HG03095 (cell line): ENCODE results near the gene PRSS12.

ENCODE experiments used
- ATAC-seq: cut with Tn5 transposase; IDR thresholded peaks from one replicate; pipeline ENCODE4 v1.9.1; 2021; ENCODE audit warnings: moderate library complexity; ENCODE audit not compliant: unreplicated experiment

The PRSS12 gene

GRCh38 chr4:118356731-118357130 lies 3.9 kb upstream of the PRSS12 start:
- ATAC-seq: no peak

GRCh38 chr4:118356111-118356510 lies 3.3 kb upstream of the PRSS12 start:
- ATAC-seq: no peak

GRCh38 chr4:118354913-118355312 lies 2.1 kb upstream of the PRSS12 start:
- no peak for ATAC-seq

- no peak for ATAC-seq
Measured at GRCh38 chr4:118353534-118354030, 779 bp upstream of the PRSS12 start.

DNA sequence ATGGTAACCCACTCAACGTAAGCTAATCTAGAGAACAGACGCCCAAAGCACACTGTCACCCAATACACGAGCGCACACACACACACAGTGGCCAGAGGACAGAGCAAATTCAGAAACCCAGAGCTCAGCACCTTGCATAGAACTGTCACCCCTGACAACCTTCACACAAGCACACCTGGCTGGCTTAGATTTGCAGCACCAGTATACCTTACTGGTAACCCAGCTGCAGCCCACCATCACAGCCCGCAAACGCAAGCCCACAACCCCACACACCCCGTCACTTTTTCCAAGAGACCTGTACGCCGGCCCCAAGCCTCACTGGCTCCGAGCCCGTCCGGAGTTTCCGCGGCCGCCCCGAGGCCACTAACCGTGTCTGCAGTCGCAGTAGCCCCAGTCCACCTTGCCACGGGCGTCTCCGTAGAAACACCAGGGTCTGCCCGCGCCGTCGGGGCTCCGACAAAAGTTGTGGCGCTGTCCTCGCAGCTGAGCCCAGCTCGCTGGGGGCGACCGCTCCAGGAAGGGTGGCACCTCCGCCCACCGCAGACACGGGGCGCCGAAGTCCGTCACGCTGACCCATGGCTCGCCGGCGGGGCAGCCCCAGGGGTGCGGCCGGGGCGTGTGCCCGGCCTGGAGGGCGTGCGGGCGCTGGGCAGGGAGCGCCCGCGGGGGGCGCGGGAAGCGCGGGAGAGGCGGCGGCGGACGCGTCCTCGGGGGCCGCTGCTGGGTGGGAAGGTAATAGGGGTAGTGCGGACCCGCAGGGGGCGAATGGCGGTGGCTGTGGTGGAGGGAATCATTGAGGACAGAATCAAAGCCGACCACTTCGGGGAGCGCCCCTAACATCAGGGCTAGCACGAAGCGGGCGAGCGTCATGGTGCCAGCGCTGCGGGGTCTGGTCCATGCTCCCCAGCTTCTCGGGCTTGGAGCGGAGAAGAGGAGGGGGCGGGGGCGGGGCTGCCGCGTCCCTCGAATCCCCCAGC lies 664 bp downstream of the PRSS12 start:
- ATAC-seq: peak; percentile 22

- ATAC-seq: no peak
Measured at GRCh38 chr4:118350961-118351360, 1.8 kb downstream of the PRSS12 start.

GRCh38 chr4:118348886-118349285 lies 3.9 kb downstream of the PRSS12 start:
- no peak for ATAC-seq

DNA sequence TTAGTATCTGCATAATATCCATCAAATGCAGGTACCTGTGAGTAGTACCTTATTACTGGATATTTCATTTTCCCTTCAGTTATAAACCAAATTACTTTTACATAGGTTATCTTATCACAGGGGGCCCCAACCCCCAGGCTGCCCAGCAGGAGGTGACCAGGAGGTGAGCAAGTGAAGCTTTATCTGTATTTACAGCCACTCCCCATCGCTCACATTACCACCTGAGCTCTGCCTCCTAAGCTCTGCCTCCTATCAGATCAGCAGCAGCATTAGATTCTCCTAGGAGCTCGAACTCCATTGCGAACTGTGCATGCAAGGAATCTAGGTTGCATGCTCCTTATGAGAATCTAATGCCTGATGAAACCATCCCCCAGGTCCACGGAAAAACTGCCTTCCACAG lies 6.3 kb downstream of the PRSS12 start:
- no peak for ATAC-seq

DNA sequence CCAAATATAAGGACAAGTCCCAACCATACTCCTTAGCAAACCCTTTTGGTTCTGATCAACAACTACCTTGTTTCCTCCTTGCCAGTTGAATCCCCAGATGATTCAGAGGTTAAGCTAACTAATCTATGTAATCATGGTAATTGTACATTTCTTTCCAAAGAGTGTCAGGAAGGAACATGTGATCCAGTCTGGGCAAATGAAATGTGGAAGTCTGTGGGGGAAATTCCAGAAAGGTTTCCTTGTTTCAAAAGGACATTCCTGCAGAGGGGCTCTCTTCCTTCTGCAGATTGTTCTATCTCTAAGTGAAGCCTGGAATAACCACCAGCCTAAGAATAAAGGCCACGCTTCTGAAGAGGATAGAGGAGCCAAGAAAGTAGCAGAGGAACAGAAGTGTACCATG lies 7.0 kb downstream of the PRSS12 start:
- ATAC-seq: no peak

- ATAC-seq: no peak
Measured at GRCh38 chr4:118344801-118345200, 8.0 kb downstream of the PRSS12 start.

GRCh38 chr4:118343501-118343900 lies 9.3 kb downstream of the PRSS12 start:
- ATAC-seq: no peak

GRCh38 chr4:118340109-118340508 lies 12.7 kb downstream of the PRSS12 start:
- ATAC-seq: no peak

GRCh38 chr4:118338981-118339765 lies 13.6 kb downstream of the PRSS12 start:
- no peak for ATAC-seq

DNA sequence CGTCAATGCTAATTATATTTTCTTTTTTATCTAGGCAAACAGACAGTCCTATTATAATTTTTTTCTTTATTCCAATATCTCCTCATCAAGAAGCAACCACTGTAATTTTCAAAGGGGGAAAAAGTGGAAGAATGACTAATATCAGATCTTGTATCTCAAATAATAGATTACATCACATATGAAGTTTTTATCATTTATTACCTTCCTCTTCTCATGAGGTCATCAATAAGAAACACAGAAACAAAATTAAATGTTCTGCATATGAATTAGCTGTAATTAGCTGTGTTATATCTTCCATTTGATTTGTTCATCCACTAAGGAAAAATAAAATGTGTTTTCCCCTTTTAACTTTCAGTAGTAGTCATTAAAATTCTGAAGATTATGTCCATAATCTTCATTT lies 14.3 kb downstream of the PRSS12 start:
- ATAC-seq: no peak

DNA sequence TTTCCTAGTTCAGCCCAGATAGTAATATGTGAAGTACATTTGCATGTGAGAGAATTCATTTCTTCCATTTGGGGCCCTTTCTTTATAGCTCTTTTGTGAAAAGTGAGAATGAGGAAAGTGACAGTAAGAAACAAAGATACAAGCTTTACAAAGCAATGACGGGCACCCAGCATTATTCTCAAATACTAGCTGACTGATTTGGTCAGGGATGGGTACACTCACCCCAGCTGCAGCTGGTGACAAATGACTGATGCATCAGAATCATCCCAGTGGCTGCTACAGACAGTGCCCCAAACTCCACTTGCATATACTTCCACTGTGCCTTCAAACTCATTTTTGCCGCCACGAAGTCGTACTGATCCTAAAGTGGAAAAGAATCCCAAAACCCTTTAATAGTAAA lies 14.8 kb downstream of the PRSS12 start:
- no peak for ATAC-seq

GRCh38 chr4:118335774-118336173 lies 17.0 kb downstream of the PRSS12 start:
- ATAC-seq: no peak

DNA sequence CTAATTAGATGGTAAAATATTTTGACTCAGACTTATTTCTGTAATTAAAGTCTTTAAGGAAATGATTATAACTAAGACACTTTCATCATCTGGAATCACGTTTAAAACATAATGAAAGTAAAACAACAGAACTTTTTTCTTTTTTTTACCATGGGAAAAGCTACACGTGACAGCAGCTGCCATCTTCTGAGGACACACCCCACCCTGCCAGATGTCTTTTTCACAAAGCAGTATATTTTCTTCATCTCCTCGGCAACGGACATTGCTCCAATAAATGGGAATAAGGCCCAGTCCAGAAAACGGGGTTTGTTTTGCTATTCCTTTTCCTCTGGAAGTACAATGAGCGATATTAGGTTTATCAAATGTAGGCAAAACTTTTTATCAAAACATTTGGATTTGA lies 17.5 kb downstream of the PRSS12 start:
- no peak for ATAC-seq

DNA sequence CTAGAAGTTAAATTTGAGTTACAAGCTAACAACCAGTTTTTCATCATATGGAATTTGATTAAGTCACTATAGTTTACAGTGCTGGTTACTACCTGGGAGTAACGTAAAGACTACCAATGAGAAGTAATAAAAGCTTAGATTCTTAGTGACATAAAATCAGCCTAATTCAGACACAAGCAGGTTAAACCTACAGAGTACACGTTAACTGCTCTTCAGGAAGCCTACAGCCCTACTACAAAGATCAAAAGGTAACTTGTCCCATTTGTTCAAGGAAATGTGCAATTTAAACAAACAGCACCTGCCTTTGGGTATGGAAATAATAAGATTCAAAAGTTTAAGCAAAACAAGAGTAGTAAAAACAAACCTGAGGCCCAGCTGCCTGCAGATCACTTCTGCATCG lies 21.5 kb downstream of the PRSS12 start:
- no peak for ATAC-seq

DNA sequence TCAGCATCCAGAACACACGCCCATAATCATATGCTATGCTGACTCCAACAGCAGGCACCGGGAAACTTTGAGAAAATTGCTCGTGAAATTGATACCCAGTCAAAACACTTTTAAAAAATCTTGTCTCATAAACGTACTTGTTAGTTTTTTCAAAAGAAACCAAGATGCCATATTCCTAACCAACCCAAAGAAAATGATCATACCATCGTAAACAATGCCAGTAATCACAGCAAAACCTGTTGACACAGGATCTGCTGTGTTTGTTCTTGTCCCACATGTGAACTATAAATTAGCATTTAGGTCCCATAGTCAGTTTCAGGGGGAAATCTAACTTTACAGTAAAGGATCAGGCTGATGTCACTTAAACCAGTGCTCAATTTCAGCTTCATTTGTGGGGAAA lies 23.0 kb downstream of the PRSS12 start:
- ATAC-seq: no peak

- no peak for ATAC-seq
Measured at GRCh38 chr4:118327554-118328241, 25.1 kb downstream of the PRSS12 start.

- no peak for ATAC-seq
Measured at GRCh38 chr4:118326585-118326984, 26.2 kb downstream of the PRSS12 start.
